Right lobe of liver (tissue), 6 donors: ENCODE results near the gene THEM4. TPM values are rescaled to one million over a fixed set of nuclear protein-coding genes. Genes with fewer than 3 reads are reported as not detected.
A peak's percentile ranks its signal among the peaks of the same experiment; 100 is the strongest.
"Not testable (repeated sequence)": the region's sequence is repeated elsewhere in the genome, so short reads cannot be mapped to it uniquely, and the experiment has no call there.

Source experiments
- ATAC-seq, 4 donors: fragments of 200-7000 bp; cut with Tn5 transposase; one replicate each; pipeline ENCODE4 v1.9.1; 2020; ENCODE audit warnings: mild to moderate bottlenecking in 4 of 4, moderate library complexity in 4 of 4
- DNase-seq, 3 donors: peaks; one replicate each; pipeline ENCODE4 v3.0.0-alpha.2; 2020
- H3K27ac ChIP-seq, 3 donors: fragments of 200-600 bp; one replicate each; pipeline ENCODE4 v1.8.0; 2022
- H3K27me3 ChIP-seq, 2 donors: fragments of 200-600 bp; one replicate each; pipeline ENCODE4 v1.8.0; 2022
- H3K36me3 ChIP-seq, 4 donors: fragments of 200-600 bp; sonication (generic) in 1 of 4; one replicate each; pipeline versions ENCODE4 v1.5.1 to v1.8.0; 2017 to 2022; ENCODE audit warnings: control low read depth in 1 of 4
- H3K4me1 ChIP-seq, 4 donors: fragments of 200-600 bp; sonication (generic) in 1 of 4; one replicate each; pipeline versions ENCODE4 v1.5.1 to v1.8.0; 2017 to 2022; ENCODE audit warnings: control low read depth in 1 of 4
- H3K4me3 ChIP-seq, 3 donors: fragments of 200-600 bp; one replicate each; pipeline ENCODE4 v1.8.0; 2022
- H3K9me3 ChIP-seq, 4 donors: fragments of 200-600 bp; sonication (generic) in 1 of 4; one replicate each; pipeline versions ENCODE4 v1.5.1 to v1.8.0; 2017 to 2022; ENCODE audit warnings: control low read depth in 1 of 4
- CTCF ChIP-seq, 4 donors: fragments of 200-600 bp in 3 of 4; fragments of 450-650 bp in 1 of 4; IDR thresholded peaks; one replicate each; pipeline versions ENCODE4 v1.5.1 to v1.8.0; 2016 to 2022; ENCODE audit warnings: antibody characterized with exemption in 4 of 4, mild to moderate bottlenecking in 2 of 4
- POLR2A ChIP-seq: fragments of 450-650 bp; IDR thresholded peaks from one replicate; pipeline ENCODE4 v1.6.1; 2017; ENCODE audit warnings: antibody characterized with exemption, mild to moderate bottlenecking
- WGBS: methylation state at CpG from one replicate; pipeline ENCODE4 v1.1.6; 2018; ENCODE audit warnings: low coverage, low lambda C conversion rate; ENCODE audit not compliant: insufficient coverage; ENCODE audit errors: missing lambda C conversion rate; 5-methylcytosine and 5-hydroxymethylcytosine counted together
- intact Hi-C, 2 donors: fragments of 100-400 bp; cut with DNase I; formaldehyde crosslinking; loops; one replicate each; pipeline versions ENCODE4 v1.11.2 to v1.14.1; 2022
- total RNA-seq, 6 experiments: library from RNA; depleted of rRNA in 2 of 6; stranded (reverse); fragments of >200 nt in 2 of 6; fragmentation: NEBNext Ultra II Directional in 3 of 6; extraction: Animal tissue kit (Norgen Biotek cat#: 25700) in 3 of 6; gene quantifications; one replicate each; pipeline versions ENCODE4 v1.1.0 to v1.2.4, GENCODE V29; 2016 to 2023
- donor health status: DM: no; HTN: yes; CAD: no.
- donor health status: DM: no; HTN: no; CAD: no.
- donor health status: DM: no; HTN: no; CAD: no.
- donor health status: DM: no; HTN: yes; CAD: no.
- donor health status: DM: no; HTN: yes; CAD: no.

Gene THEM4
- total RNA-seq, 6 experiments from 2014 or later = 8.5 to 19.1 (median 9.2) TPM

DNA sequence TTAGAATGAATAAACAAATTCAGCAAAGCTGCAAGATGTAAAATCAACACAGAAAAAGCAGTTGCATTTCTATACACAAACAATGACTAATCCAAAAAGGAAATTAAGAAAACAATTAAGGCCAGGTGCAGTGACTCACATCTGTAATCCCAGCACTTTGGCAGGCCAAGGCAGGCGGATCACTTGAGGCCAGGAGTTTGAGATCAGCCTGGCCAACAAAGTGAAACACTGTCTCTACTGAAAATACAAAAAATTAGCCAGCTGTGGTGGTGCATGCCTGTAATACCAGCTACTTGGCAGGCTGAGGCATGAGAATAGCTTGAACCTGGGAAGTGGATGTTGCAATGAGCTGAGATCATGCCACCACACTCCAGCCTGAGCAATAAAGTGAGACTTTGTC lies 22.3 kb downstream of the THEM4 start:
- whole genome bisulfite sequencing = 100% methylated on average over 1 of the region's 1 CpG
- ATAC-seq (no peak), DNase-seq (no peak)
- Histone ChIP-seq H3K4me1 (no peaks in the 10 kb centered on the region), H3K27ac (no peak overlapping the region), H3K27me3 (no peaks in the 10 kb centered on the region), H3K36me3 (peaks cover 0 to 10% (median 0%) of the 10 kb centered on the region in 4 donors), H3K4me3 (no peak overlapping the region), H3K9me3 (no peaks in the 10 kb centered on the region)
- TF ChIP-seq CTCF (IDR thresholded peaks at IDR 0.05) (no peak), POLR2A (no peak)
- intact Hi-C loops = no loop called here

- peaks cover 0 to 7% (median 0%) of the 10 kb centered on the region in 4 donors for H3K36me3 ChIP-seq
- WGBS = 47% methylated on average over 1 of the region's 1 CpG
- TF ChIP-seq CTCF (IDR thresholded peaks at IDR 0.05) (no peak), POLR2A (no peak)
- H3K4me1 ChIP-seq = no peaks in the 10 kb centered on the region
- no peaks in the 10 kb centered on the region for H3K27me3 ChIP-seq
- H3K4me3 ChIP-seq = no peak overlapping the region
- DNase-seq = no peak
- no peaks in the 10 kb centered on the region for H3K9me3 ChIP-seq
- peak in 1 of 4 donors; percentile 39 for ATAC-seq
- no peak overlapping the region for H3K27ac ChIP-seq
- intact Hi-C loops = no loop called here
These were observed 23.8 kb downstream of the THEM4 start for GRCh38 chr1:151885479-151885878.

DNA sequence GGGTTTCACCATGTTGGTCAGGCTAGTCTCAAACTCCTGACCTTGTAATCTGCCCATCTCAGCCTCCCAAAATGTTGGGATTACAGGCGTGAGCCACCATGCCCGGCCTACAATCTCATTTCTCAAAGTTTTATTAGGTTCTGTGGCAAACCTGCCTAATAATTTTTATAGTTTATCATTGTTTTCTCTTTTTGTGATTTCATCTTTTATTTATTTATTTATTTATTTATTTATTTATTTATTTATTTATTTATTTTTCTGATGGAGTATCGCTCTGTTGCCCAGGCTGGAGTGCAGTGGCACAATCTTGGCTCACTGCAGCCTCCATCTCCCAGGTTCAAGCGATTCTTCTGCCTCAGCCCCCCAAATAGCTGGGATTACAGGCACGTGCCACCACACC lies 24.4 kb downstream of the THEM4 start:
- H3K9me3 ChIP-seq, H3K36me3 ChIP-seq, intact Hi-C loops, ATAC-seq, H3K4me1 ChIP-seq, H3K4me3 ChIP-seq, H3K27ac ChIP-seq, H3K27me3 ChIP-seq, DNase-seq: not testable (repeated sequence)
- WGBS = 100% methylated on average over 3 of the region's 5 CpGs

GRCh38 chr1:151884445-151884844 lies 24.9 kb downstream of the THEM4 start:
- H3K9me3 ChIP-seq, intact Hi-C loops, H3K4me1 ChIP-seq, H3K36me3 ChIP-seq, DNase-seq, H3K27me3 ChIP-seq, ATAC-seq, H3K4me3 ChIP-seq, H3K27ac ChIP-seq: not testable (repeated sequence)
- WGBS = 90% methylated on average over 2 of the region's 3 CpGs

DNA sequence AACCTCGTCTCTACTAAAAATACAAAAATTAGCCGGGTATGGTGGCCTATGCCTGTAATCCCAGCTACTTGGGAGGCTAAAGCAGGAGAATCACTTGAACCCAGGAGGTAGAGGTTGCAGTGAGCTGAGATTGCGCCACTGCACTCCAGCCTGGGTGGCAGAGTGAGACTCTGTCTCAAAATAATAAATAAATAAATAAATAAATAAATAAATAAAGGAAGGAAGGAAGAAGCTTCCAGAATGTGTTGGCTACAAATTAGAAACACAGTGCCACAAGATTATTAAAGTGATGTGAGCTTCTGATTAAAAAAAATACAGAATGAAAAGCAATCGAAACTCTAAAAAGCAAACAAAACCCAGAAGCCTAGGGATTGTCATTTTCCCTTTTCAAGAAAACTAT lies 25.4 kb downstream of the THEM4 start:
- H3K4me1 ChIP-seq, H3K4me3 ChIP-seq, DNase-seq, intact Hi-C loops, H3K27me3 ChIP-seq, H3K27ac ChIP-seq, H3K9me3 ChIP-seq, H3K36me3 ChIP-seq, ATAC-seq: not testable (repeated sequence)
- 90% methylated on average over 2 of the region's 4 CpGs for WGBS

DNA sequence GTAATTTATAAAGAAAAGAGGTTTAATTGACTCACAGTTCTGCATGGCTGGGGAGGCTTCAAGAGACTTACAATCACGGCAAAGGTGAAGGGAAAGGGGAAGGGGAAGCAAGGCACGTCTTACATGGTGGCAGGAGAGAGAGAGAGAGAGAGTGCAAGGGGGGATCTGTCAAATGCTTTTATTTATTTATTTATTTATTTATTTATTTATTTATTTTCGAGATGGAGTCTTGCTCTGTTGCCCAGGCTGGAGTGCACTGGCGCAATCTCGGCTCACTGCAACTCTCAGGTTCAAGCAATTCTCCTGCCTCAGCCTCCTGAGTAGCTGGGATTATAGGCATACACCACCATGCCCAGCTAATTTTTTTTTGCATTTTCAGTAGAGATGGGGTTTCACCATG lies 26.4 kb downstream of the THEM4 start:
- intact Hi-C loops, H3K27ac ChIP-seq, ATAC-seq, H3K4me3 ChIP-seq, H3K27me3 ChIP-seq, H3K36me3 ChIP-seq, DNase-seq, H3K4me1 ChIP-seq, H3K9me3 ChIP-seq: not testable (repeated sequence)
- WGBS = 85% methylated on average over 5 of the region's 5 CpGs

GRCh38 chr1:151882466-151882865 lies 26.8 kb downstream of the THEM4 start:
- intact Hi-C loops = no loop called here
- Histone ChIP-seq H3K27ac (no peak overlapping the region), H3K4me3 (no peak overlapping the region), H3K27me3 (no peaks in the 10 kb centered on the region), H3K4me1 (no peaks in the 10 kb centered on the region), H3K36me3 (peaks cover 0 to 1% (median 0%) of the 10 kb centered on the region in 4 donors), H3K9me3 (no peaks in the 10 kb centered on the region)
- TF ChIP-seq CTCF (IDR thresholded peaks at IDR 0.05) (no peak), POLR2A (no peak)
- WGBS = 92% methylated on average over 2 of the region's 2 CpGs
- ATAC-seq (no peak), DNase-seq (no peak)
